ENCODE measurements around the gene MINDY4. TPM values are rescaled to one million over a fixed set of nuclear protein-coding genes. Genes with fewer than 3 reads are reported as not detected.

Gene MINDY4
- total RNA-seq = 1 to 10 TPM in 1 of 2 donors, under 1 TPM in 1; 0.93 to 2.5 TPM

GRCh38 chr7:30771174-30771879 lies at the start of gene MINDY4:
Gene MINDY4 (plus strand): TSS chr7:30771417. CDS start chr7:30771494, 77 bp downstream.
- no peaks in the 10 kb centered on the region for H3K36me3 Mint-ChIP-seq
- ATAC-seq (peak; percentile 93), DNase-seq (ENCODE audit: low spot score) (peak; percentile 79)
- H3K27me3 Mint-ChIP-seq = peaks cover 0 to 2% of the 10 kb centered on the region in 2 donors
- H3K4me1 Mint-ChIP-seq (ENCODE audit: low read depth in 2 of 2) = peaks cover 4 to 5% of the 10 kb centered on the region in 2 donors
- H3K27ac Mint-ChIP-seq = peak within 1 kb of the TSS; percentile 40 to 44
- no peaks in the 10 kb centered on the region for H3K9me3 Mint-ChIP-seq
- peak within 1 kb of the TSS; percentile 81 for H3K4me3 Mint-ChIP-seq

- H3K4me3 Mint-ChIP-seq = no peak overlapping the region
- peaks cover 13% of the 10 kb centered on the region for H3K9me3 Mint-ChIP-seq
- no peak overlapping the region for H3K27ac Mint-ChIP-seq
- peaks cover 7 to 11% of the 10 kb centered on the region in 2 donors for H3K4me1 Mint-ChIP-seq (ENCODE audit: low read depth in 2 of 2)
- H3K36me3 Mint-ChIP-seq = peaks cover 26% of the 10 kb centered on the region
- no peaks in the 10 kb centered on the region for H3K27me3 Mint-ChIP-seq
- ATAC-seq = no peak
- no peak for DNase-seq (ENCODE audit: low spot score)
Measured at GRCh38 chr7:30722187-30722586, 49.0 kb upstream of the MINDY4 start.

GRCh38 chr7:30722671-30723070 lies 48.5 kb upstream of the MINDY4 start:
- ATAC-seq (no peak), DNase-seq (ENCODE audit: low spot score) (no peak)
- no peak overlapping the region for H3K4me3 Mint-ChIP-seq
- H3K9me3 Mint-ChIP-seq = peaks cover 10% of the 10 kb centered on the region
- peaks cover 23% of the 10 kb centered on the region for H3K36me3 Mint-ChIP-seq
- H3K27ac Mint-ChIP-seq = no peak overlapping the region
- H3K27me3 Mint-ChIP-seq = no peaks in the 10 kb centered on the region
- H3K4me1 Mint-ChIP-seq (ENCODE audit: low read depth in 2 of 2) = peaks cover 12 to 16% of the 10 kb centered on the region in 2 donors

- ATAC-seq (no peak), DNase-seq (ENCODE audit: low spot score) (no peak)
- Mint-ChIP-seq H3K4me1 (ENCODE audit: low read depth in 2 of 2) (peaks cover 19 to 26% of the 10 kb centered on the region in 2 donors), H3K27me3 (no peaks in the 10 kb centered on the region), H3K4me3 (no peak overlapping the region), H3K27ac (no peak overlapping the region), H3K36me3 (peaks cover 12% of the 10 kb centered on the region), H3K9me3 (peaks cover 6% of the 10 kb centered on the region)
Measured at GRCh38 chr7:30723776-30724175, 47.4 kb upstream of the MINDY4 start.

- Mint-ChIP-seq H3K27ac (peak overlapping the region; percentile 70 to 78), H3K9me3 (no peaks in the 10 kb centered on the region), H3K4me1 (ENCODE audit: low read depth in 2 of 2) (peaks cover 22 to 29% of the 10 kb centered on the region in 2 donors), H3K27me3 (no peaks in the 10 kb centered on the region), H3K4me3 (peak overlapping the region; percentile 63), H3K36me3 (no peaks in the 10 kb centered on the region)
- ATAC-seq (no peak), DNase-seq (ENCODE audit: low spot score) (no peak)
Measured at GRCh38 chr7:30726296-30727006, 44.8 kb upstream of the MINDY4 start.

GRCh38 chr7:30727061-30727945 lies 43.9 kb upstream of the MINDY4 start:
- ATAC-seq (peak; percentile 71 to 77), DNase-seq (ENCODE audit: low spot score) (no peak)
- Mint-ChIP-seq H3K36me3 (no peaks in the 10 kb centered on the region), H3K4me1 (ENCODE audit: low read depth in 2 of 2) (peaks cover 22 to 29% of the 10 kb centered on the region in 2 donors), H3K9me3 (no peaks in the 10 kb centered on the region), H3K4me3 (peak overlapping the region; percentile 63), H3K27ac (peak overlapping the region; percentile 70 to 78), H3K27me3 (no peaks in the 10 kb centered on the region)

- peak overlapping the region; percentile 34 for H3K4me3 Mint-ChIP-seq
- no peaks in the 10 kb centered on the region for H3K9me3 Mint-ChIP-seq
- peak overlapping the region; percentile 42 to 70 for H3K27ac Mint-ChIP-seq
- peaks cover 22 to 29% of the 10 kb centered on the region in 2 donors for H3K4me1 Mint-ChIP-seq (ENCODE audit: low read depth in 2 of 2)
- H3K27me3 Mint-ChIP-seq = no peaks in the 10 kb centered on the region
- no peak for ATAC-seq
- H3K36me3 Mint-ChIP-seq = no peaks in the 10 kb centered on the region
- DNase-seq (ENCODE audit: low spot score) = no peak
Measured at GRCh38 chr7:30728591-30729100, 42.6 kb upstream of the MINDY4 start.

- H3K36me3 Mint-ChIP-seq = no peaks in the 10 kb centered on the region
- no peak overlapping the region for H3K27ac Mint-ChIP-seq
- H3K4me1 Mint-ChIP-seq (ENCODE audit: low read depth in 2 of 2) = peaks cover 22 to 29% of the 10 kb centered on the region in 2 donors
- H3K4me3 Mint-ChIP-seq = no peak overlapping the region
- DNase-seq (ENCODE audit: low spot score) (no peak), ATAC-seq (no peak)
- H3K9me3 Mint-ChIP-seq = no peaks in the 10 kb centered on the region
- no peaks in the 10 kb centered on the region for H3K27me3 Mint-ChIP-seq
Measured at GRCh38 chr7:30729642-30730041, 41.6 kb upstream of the MINDY4 start.

- Mint-ChIP-seq H3K4me1 (ENCODE audit: low read depth in 2 of 2) (peaks cover 22 to 29% of the 10 kb centered on the region in 2 donors), H3K9me3 (no peaks in the 10 kb centered on the region), H3K27ac (no peak overlapping the region), H3K27me3 (no peaks in the 10 kb centered on the region), H3K36me3 (no peaks in the 10 kb centered on the region), H3K4me3 (no peak overlapping the region)
- ATAC-seq (no peak), DNase-seq (ENCODE audit: low spot score) (no peak)
Measured at GRCh38 chr7:30730097-30730496, 41.1 kb upstream of the MINDY4 start.

- no peak for ATAC-seq
- DNase-seq (ENCODE audit: low spot score) = no peak
- H3K9me3 Mint-ChIP-seq = no peaks in the 10 kb centered on the region
- peaks cover 20 to 25% of the 10 kb centered on the region in 2 donors for H3K4me1 Mint-ChIP-seq (ENCODE audit: low read depth in 2 of 2)
- no peaks in the 10 kb centered on the region for H3K27me3 Mint-ChIP-seq
- no peak overlapping the region for H3K27ac Mint-ChIP-seq
- no peaks in the 10 kb centered on the region for H3K36me3 Mint-ChIP-seq
- no peak overlapping the region for H3K4me3 Mint-ChIP-seq
Measured at GRCh38 chr7:30730996-30731395, 40.2 kb upstream of the MINDY4 start.

- H3K27me3 Mint-ChIP-seq = no peaks in the 10 kb centered on the region
- no peaks in the 10 kb centered on the region for H3K36me3 Mint-ChIP-seq
- no peaks in the 10 kb centered on the region for H3K9me3 Mint-ChIP-seq
- DNase-seq (ENCODE audit: low spot score) (no peak), ATAC-seq (no peak)
- H3K4me1 Mint-ChIP-seq (ENCODE audit: low read depth in 2 of 2) = peaks cover 20 to 24% of the 10 kb centered on the region in 2 donors
- H3K4me3 Mint-ChIP-seq = no peak overlapping the region
- no peak overlapping the region for H3K27ac Mint-ChIP-seq
Measured at GRCh38 chr7:30731581-30731980, 39.6 kb upstream of the MINDY4 start.

- no peak for ATAC-seq
- peaks cover 17 to 20% of the 10 kb centered on the region in 2 donors for H3K4me1 Mint-ChIP-seq (ENCODE audit: low read depth in 2 of 2)
Measured at GRCh38 chr7:30732606-30733005, 38.6 kb upstream of the MINDY4 start.

GRCh38 chr7:30733216-30733615 lies 38.0 kb upstream of the MINDY4 start:
- H3K4me1 Mint-ChIP-seq (ENCODE audit: low read depth in 2 of 2) = peaks cover 17 to 20% of the 10 kb centered on the region in 2 donors
- DNase-seq (ENCODE audit: low spot score) (no peak), ATAC-seq (peak in 1 of 2 donors; percentile 7)
- no peak overlapping the region for H3K27ac Mint-ChIP-seq
- H3K4me3 Mint-ChIP-seq = no peak overlapping the region
- H3K9me3 Mint-ChIP-seq = no peaks in the 10 kb centered on the region
- H3K36me3 Mint-ChIP-seq = no peaks in the 10 kb centered on the region
- no peaks in the 10 kb centered on the region for H3K27me3 Mint-ChIP-seq

More at GRCh38 chr7:30732606-30733005, 38.6 kb upstream of the MINDY4 start:
- no peaks in the 10 kb centered on the region for H3K9me3 Mint-ChIP-seq
- no peak for DNase-seq (ENCODE audit: low spot score)
- H3K27ac Mint-ChIP-seq = no peak overlapping the region
- H3K36me3 Mint-ChIP-seq = no peaks in the 10 kb centered on the region
- H3K27me3 Mint-ChIP-seq = no peaks in the 10 kb centered on the region
- H3K4me3 Mint-ChIP-seq = no peak overlapping the region
